IMR-90 (cell line): ENCODE measurements around the gene PARP12. TPM values are rescaled to one million over a fixed set of nuclear protein-coding genes. Genes with fewer than 3 reads are reported as not detected.

Source experiments
- ATAC-seq: fragments of 200-7000 bp; cut with Tn5 transposase; 2 replicates; pipeline ENCODE4 v1.9.1; 2020; ENCODE audit warnings: low read depth, mild to moderate bottlenecking, moderate library complexity
- BruUV-seq: library from RNA; stranded (reverse); fragments of 400-500 nt; replicated peaks from 2 replicates; lab custom pipeline; 2021; lab: Mats Ljungman, UMichigan
- CTCF ChIA-PET: fragments of 300-600 bp; formaldehyde crosslinking; extraction: SDS; loops from one replicate; lab custom pipeline; 2021; ENCODE audit warnings: antibody characterized with exemption; lab: Yijun Ruan, JAX
- POLR2A ChIA-PET: fragments of 300-600 bp; sonication (Branson Sonifier 250); formaldehyde crosslinking; loops from one replicate; lab custom pipeline; 2022; ENCODE audit warnings: antibody characterized with exemption; ENCODE audit not compliant: unreplicated experiment; lab: Charles Lee
- DNase-seq: peaks from one replicate; pipeline ENCODE4 v3.0.0; 2013
- H2AFZ ChIP-seq: replicated peaks from 2 replicates; pipeline ENCODE3; 2013; ENCODE audit warnings: low read length, mild to moderate bottlenecking; ENCODE audit not compliant: poor library complexity
- H2AK5ac ChIP-seq: 2 replicates; pipeline ENCODE4 v1.6.1; 2013; ENCODE audit warnings: low read depth, low read length, inconsistent platforms
- H2AK9ac ChIP-seq: replicated peaks from 2 replicates; pipeline ENCODE3; 2013; ENCODE audit warnings: mild to moderate bottlenecking, low read depth, low read length, moderate library complexity; ENCODE audit not compliant: poor library complexity
- H2BK120ac ChIP-seq: 2 replicates; pipeline ENCODE4 v1.6.1; 2013; ENCODE audit warnings: low read depth, low read length, inconsistent platforms
- H2BK15ac ChIP-seq: 3 replicates; pipeline ENCODE4 v1.6.1; 2013; ENCODE audit warnings: low read depth, low read length, inconsistent platforms
- H2BK20ac ChIP-seq: 2 replicates; pipeline ENCODE4 v1.6.1; 2013; ENCODE audit warnings: low read depth, mild to moderate bottlenecking, inconsistent platforms, low read length, moderate library complexity
- H2BK5ac ChIP-seq: 2 replicates; pipeline ENCODE4 v1.6.1; 2013; ENCODE audit warnings: mild to moderate bottlenecking, low read depth, low read length, inconsistent platforms; ENCODE audit not compliant: poor library complexity, severe bottlenecking
- H3K14ac ChIP-seq: replicated peaks from 2 replicates; pipeline ENCODE4 v1.6.1; 2013; ENCODE audit warnings: low read depth, low read length, inconsistent platforms
- H3K18ac ChIP-seq: 2 replicates; pipeline ENCODE4 v1.6.1; 2013; ENCODE audit warnings: low read depth, low read length, control low read depth
- H3K23ac ChIP-seq: 2 replicates; pipeline ENCODE4 v1.6.1; 2013; ENCODE audit warnings: low read depth, low read length, inconsistent platforms
- H3K27ac ChIP-seq: 2 replicates; pipeline ENCODE4 v1.5.1; 2013; ENCODE audit warnings: mild to moderate bottlenecking, control low read depth, low read length; ENCODE audit not compliant: insufficient read depth
- H3K27me3 ChIP-seq: 2 replicates; pipeline ENCODE4 v1.6.1; 2013; ENCODE audit warnings: low read length; ENCODE audit not compliant: control insufficient read depth, insufficient read depth
- H3K36me3 ChIP-seq: 2 replicates; pipeline ENCODE4 v1.6.1; 2013; ENCODE audit warnings: low read length, mixed read lengths; ENCODE audit not compliant: control insufficient read depth, insufficient read depth
- H3K4ac ChIP-seq: 2 replicates; pipeline ENCODE4 v1.6.1; 2013; ENCODE audit warnings: low read depth, low read length, inconsistent platforms
- H3K4me1 ChIP-seq: 2 replicates; pipeline ENCODE4 v1.6.1; 2013; ENCODE audit warnings: low read length, mixed read lengths; ENCODE audit not compliant: control insufficient read depth, insufficient read depth
- H3K4me2 ChIP-seq: 2 replicates; pipeline ENCODE4 v1.6.1; 2013; ENCODE audit warnings: low read depth, mild to moderate bottlenecking, control low read depth, low read length, moderate library complexity
- H3K4me3 ChIP-seq: 2 replicates; pipeline ENCODE4 v1.5.1; 2013; ENCODE audit warnings: low read depth, mild to moderate bottlenecking, control low read depth, low read length, moderate library complexity; ENCODE audit not compliant: insufficient read depth
- H3K56ac ChIP-seq: 2 replicates; pipeline ENCODE4 v1.6.1; 2013; ENCODE audit warnings: low read length, inconsistent platforms; ENCODE audit not compliant: insufficient read depth; ENCODE audit errors: extremely low read depth
- H3K79me1 ChIP-seq, 2 experiments: 2 replicates each; pipeline ENCODE4 v1.6.1; 2013; ENCODE audit warnings: low read length in 2 of 2, inconsistent platforms in 1 of 2, low read depth in 1 of 2
- H3K9ac ChIP-seq: 2 replicates; pipeline ENCODE4 v1.6.1; 2013; ENCODE audit warnings: low read depth, low read length, control low read depth
- H3K9me1 ChIP-seq: 2 replicates; pipeline ENCODE4 v1.6.1; 2013; ENCODE audit warnings: low read length, inconsistent platforms; ENCODE audit not compliant: insufficient read depth
- H3K9me3 ChIP-seq: 2 replicates; pipeline ENCODE4 v1.6.1; 2013; ENCODE audit warnings: low read length; ENCODE audit not compliant: control insufficient read depth, insufficient read depth
- H4K20me1 ChIP-seq: 2 replicates; pipeline ENCODE4 v1.6.1; 2013; ENCODE audit warnings: low read length, inconsistent platforms; ENCODE audit not compliant: insufficient read depth
- H4K5ac ChIP-seq: 2 replicates; pipeline ENCODE4 v1.6.1; 2013; ENCODE audit warnings: mild to moderate bottlenecking, low read depth, low read length, control low read depth
- H4K8ac ChIP-seq, 2 experiments: 2 replicates each; pipeline ENCODE4 v1.6.1; 2013; ENCODE audit warnings: low read depth in 2 of 2, low read length in 2 of 2, control low read depth in 1 of 2, inconsistent platforms in 1 of 2
- H4K91ac ChIP-seq: 2 replicates; pipeline ENCODE4 v1.6.1; 2013; ENCODE audit warnings: low read depth, low read length, inconsistent platforms; ENCODE audit not compliant: insufficient read depth
- CHD1 ChIP-seq: IDR thresholded peaks from 2 replicates; pipeline ENCODE4 v1.6.1; 2012; ENCODE audit warnings: low read depth, low read length, improper control_type of control experiment
- ELK1 ChIP-seq: fragments of 150-350 bp; IDR thresholded peaks from 2 replicates; pipeline ENCODE4 v1.6.1; 2016; ENCODE audit warnings: low read depth, mild to moderate bottlenecking, low read length, moderate library complexity, borderline replicate concordance
- MAFK ChIP-seq: IDR thresholded peaks from 2 replicates; pipeline ENCODE4 v1.6.1; 2012; ENCODE audit warnings: low read depth, low read length, improper control_type of control experiment
- MAZ ChIP-seq: IDR thresholded peaks from 2 replicates; pipeline ENCODE4 v1.6.1; 2012; ENCODE audit warnings: low read depth, mild to moderate bottlenecking, low read length, improper control_type of control experiment, moderate library complexity, borderline replicate concordance
- MXI1 ChIP-seq: IDR thresholded peaks from 2 replicates; pipeline ENCODE4 v1.6.1; 2012; ENCODE audit warnings: low read depth, mild to moderate bottlenecking, low read length, moderate library complexity, borderline replicate concordance
- NFE2L2 ChIP-seq: fragments of 150-350 bp; IDR thresholded peaks from 2 replicates; pipeline ENCODE4 v1.6.1; 2016; ENCODE audit warnings: low read depth, mild to moderate bottlenecking, low read length
- POLR2A ChIP-seq: IDR thresholded peaks from 2 replicates; pipeline ENCODE4 v1.6.1; 2012; ENCODE audit warnings: mild to moderate bottlenecking, low read depth, low read length
- RCOR1 ChIP-seq: IDR thresholded peaks from 2 replicates; pipeline ENCODE4 v1.6.1; 2012; ENCODE audit warnings: mild to moderate bottlenecking, low read length, improper control_type of control experiment; ENCODE audit not compliant: insufficient replicate concordance
- RFX5 ChIP-seq: IDR thresholded peaks from 2 replicates; pipeline ENCODE4 v1.8.0; 2012; ENCODE audit warnings: low read depth, mild to moderate bottlenecking, low read length, moderate library complexity
- SMC3 ChIP-seq: fragments of 150-350 bp; IDR thresholded peaks from 2 replicates; pipeline ENCODE4 v1.6.1; 2016; ENCODE audit warnings: low read depth, mild to moderate bottlenecking, antibody characterized with exemption, low read length, moderate library complexity
- WGBS, 2 experiments: methylation state at CpG; one replicate each; pipeline versions ENCODE4 v1.1.5 to v1.1.7; 2013; ENCODE audit warnings: missing lambda C conversion rate in 2 of 2; ENCODE audit not compliant: insufficient read length in 1 of 2; ENCODE audit errors: extremely low coverage in 2 of 2; 5-methylcytosine and 5-hydroxymethylcytosine counted together
- dilution Hi-C: fragments of 300-500 bp; cut with HindIII; formaldehyde crosslinking; loops from one replicate; pipeline ENCODE4 v1.14.3; 2018; ENCODE audit warnings: low sequenced_read_pairs; ENCODE audit not compliant: unreplicated experiment
- in situ Hi-C: fragments of 300-500 bp; cut with MboI; formaldehyde crosslinking; loops from 3 replicates; pipeline ENCODE4 v1.14.3; 2019; ENCODE audit warnings: low sequenced_read_pairs, inconsistent platforms, mixed read lengths
- intact Hi-C: fragments of 100-400 bp; cut with micrococcal nuclease; formaldehyde crosslinking; loops from 2 replicates; pipeline ENCODE4 v1.10.0; 2022
- polyA plus RNA-seq, 3 experiments: library from polyadenylated mRNA; depleted of rRNA; stranded (reverse); fragments of >200 nt; gene quantifications; 2 replicates each; pipeline ENCODE4 v1.2.3, GENCODE V29; 2012; ENCODE audit warnings: low replicate concordance in 1 of 3
- total RNA-seq: library from RNA; depleted of rRNA; stranded (reverse); fragments of >200 nt; gene quantifications from 2 replicates; pipeline ENCODE4 v1.2.3, GENCODE V29; 2012

The PARP12 gene
- total and polyA plus RNA-seq, 2 of the 4 experiments (the other 2 are of a cell fraction): 7.2 to 11.3 TPM

DNA sequence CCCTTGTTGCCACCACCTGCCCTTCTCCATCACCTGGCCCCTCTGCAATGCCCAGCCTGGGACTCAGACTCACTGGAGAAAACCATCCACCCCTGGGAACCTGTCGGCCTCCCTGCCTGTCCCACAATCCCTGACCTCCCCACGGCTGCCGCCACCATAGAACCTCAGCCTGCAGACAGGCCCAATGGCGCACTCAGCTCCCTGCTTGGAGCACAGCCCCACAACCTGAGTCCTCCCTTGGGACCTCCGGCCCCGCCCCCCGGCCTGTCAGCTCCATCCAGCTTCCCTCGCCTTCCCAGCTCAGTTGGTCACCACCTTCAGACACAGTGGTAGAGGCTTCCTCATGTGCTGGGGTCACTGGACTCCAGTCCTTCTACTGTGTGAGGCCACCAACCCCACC lies 41.1 kb downstream of the PARP12 start:
- Histone ChIP-seq H4K5ac (no peak overlapping the region), H3K23ac (no peak overlapping the region), H4K91ac (no peak overlapping the region), H2AK9ac (no peak overlapping the region), H3K36me3 (peaks cover 11% of the 10 kb centered on the region; the same call in 1 of the 2 replicates), H3K27ac (no peak overlapping the region), H2BK20ac (no peak overlapping the region), H3K9me3 (no peaks in the 10 kb centered on the region), H3K18ac (no peak overlapping the region), H2BK5ac (no peak overlapping the region), H2BK15ac (no peak overlapping the region), H2AK5ac (no peak overlapping the region), H4K8ac (no peak overlapping the region), H3K9me1 (peaks cover 4% of the 10 kb centered on the region), H3K4me3 (no peak overlapping the region), H3K56ac (no peak overlapping the region), H3K14ac (no peak overlapping the region), H3K4me2 (no peak overlapping the region), H3K9ac (no peak overlapping the region), H2BK120ac (no peak overlapping the region), H4K20me1 (no peaks in the 10 kb centered on the region), H3K4me1 (no peaks in the 10 kb centered on the region), H3K27me3 (no peaks in the 10 kb centered on the region; the same call in 1 of the 2 replicates), H3K4ac (no peak overlapping the region), H2AFZ (no peak overlapping the region), H3K79me1 (no peaks in the 10 kb centered on the region)
- intact Hi-C loops (no loop called here), in situ Hi-C loops (no loop called here), dilution Hi-C loops (no loop called here)
- ATAC-seq (no peak), DNase-seq (no peak)
- no TSS peak for BruUV-seq
- WGBS, 2 experiments: no CpG with 5 or more reads among the region's 8 CpGs
- TF ChIP-seq ELK1: no peak
- TF ChIP-seq SMC3: no peak
- no peak for TF ChIP-seq MXI1
- TF ChIP-seq CHD1: no peak
- TF ChIP-seq RFX5: no peak
- no peak for TF ChIP-seq POLR2A
- no peak for TF ChIP-seq MAZ
- no peak for TF ChIP-seq NFE2L2
- TF ChIP-seq RCOR1: no peak
- no peak for TF ChIP-seq MAFK
- ChIA-PET CTCF (no interaction called here), POLR2A (no interaction called here)
